Sigmoid colon (tissue), 4 donors: ENCODE results near the gene MYO1F.

ENCODE experiments used
- CTCF ChIP-seq, 4 experiments: fragments of 450-650 bp in 3 of 4; fragments of 200-600 bp in 1 of 4; IDR thresholded peaks; one replicate each; pipeline ENCODE4 v1.5.1; 2016 to 2019; ENCODE audit warnings: antibody characterized with exemption in 4 of 4, mild to moderate bottlenecking in 3 of 4, moderate library complexity in 2 of 4
- POLR2AphosphoS5 ChIP-seq, 4 donors: sonication (generic); formaldehyde crosslinking; IDR thresholded peaks; one replicate each; pipeline ENCODE4 v1.6.1; 2017; ENCODE audit warnings: antibody characterized with exemption in 4 of 4

- TF ChIP-seq CTCF (IDR thresholded peaks at IDR 0.05) (no peak), POLR2AphosphoS5 (IDR thresholded peaks at IDR 0.05) (no peak)
Observed at GRCh38 chr19:8552810-8553209, 24.4 kb downstream of the MYO1F start.
